CD4-positive, alpha-beta memory T cell (primary cell): ENCODE measurements around the gene EXOSC6. TPM values are rescaled to one million over a fixed set of nuclear protein-coding genes. Genes with fewer than 3 reads are reported as not detected.
A peak's percentile ranks its signal among the peaks of the same experiment; 100 is the strongest.
"Not testable (repeated sequence)": the region's sequence is repeated elsewhere in the genome, so short reads cannot be mapped to it uniquely, and the experiment has no call there.

Experiments
- CTCF ChIA-PET: fragments of 350-600 bp; sonication (Branson Sonifier 250); formaldehyde crosslinking; loops from one replicate; lab custom pipeline; 2021; ENCODE audit warnings: inconsistent platforms; ENCODE audit not compliant: partially characterized antibody; lab: Charles Lee
- POLR2A ChIA-PET: fragments of 350-600 bp; sonication (Branson Sonifier 250); formaldehyde crosslinking; loops from one replicate; lab custom pipeline; 2021; ENCODE audit not compliant: partially characterized antibody; lab: Charles Lee
- DNase-seq, 5 donors: peaks; one replicate each; pipeline versions ENCODE4 v3.0.0 to v3.0.0-alpha.2; 2020 to 2022; ENCODE audit warnings: mixed read lengths in 1 of 5
- H3K27ac ChIP-seq: one replicate; pipeline ENCODE4 v1.7.0; 2013; ENCODE audit warnings: low read depth, low read length
- H3K27me3 ChIP-seq: 2 replicates; pipeline ENCODE4 v1.7.0; 2013; ENCODE audit warnings: mild to moderate bottlenecking, low read length, moderate library complexity; ENCODE audit not compliant: insufficient read depth
- H3K36me3 ChIP-seq: 2 replicates; pipeline ENCODE4 v1.7.0; 2013; ENCODE audit warnings: mild to moderate bottlenecking, low read length, moderate library complexity; ENCODE audit not compliant: insufficient read depth
- H3K4me1 ChIP-seq: 2 replicates; pipeline ENCODE4 v1.7.0; 2013; ENCODE audit warnings: mild to moderate bottlenecking, low read length, moderate library complexity; ENCODE audit not compliant: insufficient read depth
- H3K4me3 ChIP-seq, 2 donors: one replicate each; pipeline ENCODE4 v1.7.0; 2013; ENCODE audit warnings: low read length in 2 of 2, mild to moderate bottlenecking in 1 of 2
- H3K9me3 ChIP-seq, 2 donors: one replicate each; pipeline ENCODE4 v1.7.0; 2013; ENCODE audit warnings: low read length in 2 of 2, control low read depth in 1 of 2; ENCODE audit not compliant: control insufficient read depth in 1 of 2
- H3K27ac Mint-ChIP-seq, 7 donors: one replicate each; pipeline ENCODE4 v1.8.0; 2020 to 2021; ENCODE audit warnings: mixed read lengths in 7 of 7, mild to moderate bottlenecking in 6 of 7, inconsistent platforms in 3 of 7, moderate library complexity in 3 of 7
- H3K27me3 Mint-ChIP-seq, 2 donors: one replicate each; pipeline ENCODE4 v1.8.0; 2020 to 2021; ENCODE audit warnings: mixed read lengths in 2 of 2
- H3K36me3 Mint-ChIP-seq, 2 donors: one replicate each; pipeline ENCODE4 v1.8.0; 2020 to 2021; ENCODE audit warnings: mixed read lengths in 2 of 2, inconsistent platforms in 1 of 2, mild to moderate bottlenecking in 1 of 2
- H3K4me1 Mint-ChIP-seq, 4 donors: one replicate each; pipeline ENCODE4 v1.8.0; 2020 to 2021; ENCODE audit warnings: mixed read lengths in 4 of 4, mild to moderate bottlenecking in 1 of 4
- H3K4me3 Mint-ChIP-seq, 8 donors: one replicate each; pipeline ENCODE4 v1.8.0; 2020 to 2021; ENCODE audit warnings: mixed read lengths in 8 of 8, mild to moderate bottlenecking in 7 of 8, moderate library complexity in 6 of 8, inconsistent platforms in 3 of 8
- H3K9me3 Mint-ChIP-seq, 8 donors: one replicate each; pipeline ENCODE4 v1.8.0; 2020 to 2021; ENCODE audit warnings: mixed read lengths in 8 of 8, mild to moderate bottlenecking in 5 of 8, inconsistent platforms in 3 of 8, moderate library complexity in 1 of 8
- intact Hi-C: fragments of 100-400 bp; cut with micrococcal nuclease; formaldehyde crosslinking; loops from one replicate; pipeline ENCODE4 v1.15.1; 2023
- polyA plus RNA-seq, 2 donors: library from polyadenylated mRNA; unstranded; fragments of 300-500 nt; fragmentation: Illumina TruSeq; gene quantifications; one replicate each; pipeline ENCODE4 v1.2.3, GENCODE V29; 2021
- total RNA-seq, 2 experiments: library from RNA; stranded (reverse); gene quantifications; one replicate each; pipeline ENCODE4 v1.2.3, GENCODE V29; 2021

Gene EXOSC6
- total and polyA plus RNA-seq, 4 experiments from 2014 or later: 6.6 to 44.1 (median 27.7) TPM

DNA sequence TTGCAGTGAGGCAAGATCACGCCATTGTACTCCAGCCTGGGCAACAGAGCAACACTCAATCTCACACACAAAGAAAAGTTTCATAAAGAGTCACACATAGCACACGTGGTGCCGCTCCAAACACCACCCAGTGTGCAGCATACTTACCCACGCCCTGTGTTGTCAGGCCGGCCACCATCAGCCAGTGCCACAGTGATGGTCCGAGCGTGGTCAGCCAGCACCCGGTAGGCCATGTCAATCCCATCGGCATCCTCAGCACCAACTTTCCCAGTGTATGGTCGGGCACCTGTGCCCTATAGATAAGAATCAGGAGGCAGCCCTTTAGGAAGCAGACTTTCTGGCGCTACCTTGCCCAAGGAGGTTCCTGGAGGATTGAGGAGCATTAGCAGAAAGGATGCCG, 17.7 kb upstream of the EXOSC6 start:
- no peak overlapping the region for H3K27ac Mint-ChIP-seq
- CTCF ChIA-PET: no interaction called here
- intact Hi-C loops: no loop called here

DNA sequence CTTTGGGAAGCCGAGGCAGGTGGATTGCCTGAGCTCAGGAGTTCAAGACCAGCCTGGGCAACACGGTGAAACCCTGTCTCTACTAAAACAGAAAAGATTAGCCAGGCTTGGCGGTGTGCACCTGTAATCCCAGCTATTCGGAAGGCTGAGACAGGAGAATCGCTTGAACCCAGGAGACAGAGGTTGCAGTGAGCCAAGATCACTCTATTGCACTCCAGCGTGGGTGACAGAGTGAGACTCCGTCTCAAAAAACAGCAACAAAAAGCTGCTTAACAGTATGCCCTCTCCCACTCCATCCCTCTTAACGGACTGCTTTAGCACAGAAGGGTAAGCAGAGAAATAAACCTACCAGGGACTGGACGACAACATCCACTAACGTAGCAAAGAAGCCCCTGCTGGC, 16.2 kb upstream of the EXOSC6 start:
- H3K27ac ChIP-seq, H3K9me3 ChIP-seq, H3K4me3 ChIP-seq, H3K27me3 Mint-ChIP-seq, intact Hi-C loops, H3K4me3 Mint-ChIP-seq, H3K9me3 Mint-ChIP-seq, H3K27ac Mint-ChIP-seq, H3K27me3 ChIP-seq, H3K4me1 Mint-ChIP-seq, DNase-seq, H3K4me1 ChIP-seq: not testable (repeated sequence)
- H3K36me3 Mint-ChIP-seq: peaks cover 37 to 64% of the 10 kb centered on the region in 2 donors
- ChIA-PET POLR2A (interaction anchor here (1.1 to 1.4 kb wide), 2 partner anchors 16 to 21 kb away, joined by 4 to 5 read pairs; partner anchors contain the start of genes AARS1 and EXOSC6), CTCF (interaction anchor here (0.8 to 2.8 kb wide), 12 partner anchors 9 to 456 kb away, joined by 3 to 22 read pairs (median 4); partner anchors contain the start of genes AARS1 and EXOSC6)
- peaks cover 56% of the 10 kb centered on the region for H3K36me3 ChIP-seq

More for the DNA sequence above, 17.7 kb upstream of the EXOSC6 start:
- Histone ChIP-seq H3K4me3 (no peak overlapping the region), H3K9me3 (no peaks in the 10 kb centered on the region), H3K36me3 (peaks cover 51% of the 10 kb centered on the region), H3K27ac (no peak overlapping the region), H3K4me1 (no peaks in the 10 kb centered on the region), H3K27me3 (no peaks in the 10 kb centered on the region)
- Mint-ChIP-seq H3K27me3 (no peaks in the 10 kb centered on the region), H3K4me1 (peaks cover 0 to 1% (median 0%) of the 10 kb centered on the region in 4 donors), H3K36me3 (peaks cover 41 to 64% of the 10 kb centered on the region in 2 donors), H3K9me3 (no peaks in the 10 kb centered on the region), H3K4me3 (no peak overlapping the region)
- no peak for DNase-seq
- POLR2A ChIA-PET: no interaction called here

DNA sequence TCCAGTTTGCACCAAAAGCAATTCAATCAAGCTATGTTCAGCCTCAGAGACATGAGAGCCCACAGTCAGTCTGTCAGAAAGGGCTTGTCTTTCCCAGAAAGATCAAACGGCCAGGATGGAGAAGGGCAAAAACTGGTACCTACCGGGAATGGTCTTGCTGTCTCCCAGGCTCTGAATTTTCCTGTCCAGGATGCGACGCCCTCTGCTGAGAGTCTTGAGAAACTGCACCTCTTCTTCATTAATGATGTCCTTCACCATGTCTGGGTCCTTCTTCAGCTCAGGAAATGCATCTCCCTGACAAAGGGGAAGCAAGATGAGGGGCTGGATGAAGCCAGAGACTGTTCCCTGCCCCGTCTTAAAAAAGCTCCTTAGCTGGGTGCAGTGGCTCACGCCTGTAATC, 15.8 kb upstream of the EXOSC6 start:
- Mint-ChIP-seq H3K27me3 (no peaks in the 10 kb centered on the region), H3K4me1 (peaks cover 0 to 1% (median 0%) of the 10 kb centered on the region in 4 donors), H3K27ac (peak overlapping the region in 1 of 7 donors; percentile 72), H3K9me3 (no peaks in the 10 kb centered on the region), H3K4me3 (no peak overlapping the region), H3K36me3 (peaks cover 35 to 61% of the 10 kb centered on the region in 2 donors)
- Histone ChIP-seq H3K27me3 (no peaks in the 10 kb centered on the region), H3K9me3 (no peaks in the 10 kb centered on the region), H3K4me3 (no peak overlapping the region), H3K27ac (no peak overlapping the region), H3K4me1 (no peaks in the 10 kb centered on the region), H3K36me3 (peaks cover 58% of the 10 kb centered on the region)
- DNase-seq: peak in 3 of 5 donors; percentile 26 to 31 (median 29)
- ChIA-PET CTCF (interaction anchor here (0.8 to 2.8 kb wide), 12 partner anchors 9 to 456 kb away, joined by 3 to 22 read pairs (median 4); partner anchors contain the start of genes AARS1 and EXOSC6), POLR2A (interaction anchor here (1.1 to 1.4 kb wide), 2 partner anchors 15 to 21 kb away, joined by 4 to 5 read pairs; partner anchors contain the start of genes AARS1 and EXOSC6)
- intact Hi-C loops: no loop called here

DNA sequence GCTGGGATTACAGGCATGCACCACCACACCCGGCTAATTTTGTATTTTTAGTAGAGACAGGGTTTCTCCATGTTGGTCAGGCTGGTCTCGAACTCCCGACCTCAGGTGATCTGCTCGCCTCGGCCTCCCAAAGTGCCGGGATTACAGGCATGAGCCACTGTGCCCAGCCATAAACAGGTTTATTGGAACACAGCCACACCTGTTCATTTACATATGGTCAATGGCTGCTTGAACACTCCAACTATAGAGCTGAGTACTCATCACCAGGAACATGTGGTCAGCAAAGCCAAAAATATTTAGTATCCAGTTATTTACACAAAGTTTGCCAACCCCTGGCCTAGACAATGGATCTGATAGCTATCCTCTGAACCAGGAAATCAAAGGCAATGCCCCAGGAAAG, 8.2 kb upstream of the EXOSC6 start:
- H3K27me3 ChIP-seq, H3K9me3 Mint-ChIP-seq, H3K27me3 Mint-ChIP-seq, H3K9me3 ChIP-seq, intact Hi-C loops, DNase-seq, H3K4me3 Mint-ChIP-seq, H3K27ac Mint-ChIP-seq, H3K4me1 Mint-ChIP-seq, H3K27ac ChIP-seq, H3K4me1 ChIP-seq, H3K4me3 ChIP-seq: not testable (repeated sequence)
- H3K36me3 Mint-ChIP-seq: peaks cover 24 to 66% of the 10 kb centered on the region in 2 donors
- POLR2A ChIA-PET: interaction anchor here (1.0 kb wide), 1 partner anchor 9 kb away, joined by 4 read pairs; the partner anchor contains the start of gene EXOSC6
- H3K36me3 ChIP-seq: peaks cover 55% of the 10 kb centered on the region
- CTCF ChIA-PET: interaction anchor here (1.5 kb wide), 1 partner anchor 8 kb away, joined by 5 read pairs; the partner anchor contains the start of gene EXOSC6

DNA sequence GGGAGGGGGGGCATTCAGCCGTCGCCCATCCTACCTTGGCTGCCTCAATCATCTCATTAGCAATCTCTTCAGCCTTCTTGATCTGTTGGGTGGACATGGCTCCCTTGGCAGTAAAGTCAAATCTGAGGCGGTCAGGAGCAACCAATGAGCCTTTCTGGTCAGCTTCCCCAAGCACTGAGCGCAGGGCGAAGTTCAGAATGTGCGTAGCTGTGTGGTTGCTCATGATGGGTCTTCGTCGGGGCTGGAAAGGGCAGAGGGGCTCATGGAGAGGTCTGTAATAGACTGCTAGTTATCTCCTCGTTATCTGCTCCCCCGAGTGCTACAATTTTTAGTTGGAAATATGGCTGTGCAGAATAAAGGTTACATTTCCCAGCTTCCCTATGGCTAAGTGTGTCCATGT, 7.2 kb upstream of the EXOSC6 start:
- Mint-ChIP-seq H3K4me1 (no peaks in the 10 kb centered on the region), H3K4me3 (no peak overlapping the region), H3K27ac (no peak overlapping the region), H3K9me3 (peaks cover 0 to 2% (median 0%) of the 10 kb centered on the region in 8 donors), H3K36me3 (peaks cover 25 to 59% of the 10 kb centered on the region in 2 donors), H3K27me3 (no peaks in the 10 kb centered on the region)
- no peak for DNase-seq
- H3K27me3 ChIP-seq: no peaks in the 10 kb centered on the region
- ChIA-PET POLR2A (no interaction called here), CTCF (interaction anchor here (1.8 kb wide), 1 partner anchor 9 kb away, joined by 4 read pairs; no protein-coding TSS in a partner anchor)
- no peak overlapping the region for H3K27ac ChIP-seq
- no peaks in the 10 kb centered on the region for H3K9me3 ChIP-seq
- H3K36me3 ChIP-seq: peaks cover 48% of the 10 kb centered on the region
- intact Hi-C loops: no loop called here
- no peaks in the 10 kb centered on the region for H3K4me1 ChIP-seq
- no peak overlapping the region for H3K4me3 ChIP-seq

DNA sequence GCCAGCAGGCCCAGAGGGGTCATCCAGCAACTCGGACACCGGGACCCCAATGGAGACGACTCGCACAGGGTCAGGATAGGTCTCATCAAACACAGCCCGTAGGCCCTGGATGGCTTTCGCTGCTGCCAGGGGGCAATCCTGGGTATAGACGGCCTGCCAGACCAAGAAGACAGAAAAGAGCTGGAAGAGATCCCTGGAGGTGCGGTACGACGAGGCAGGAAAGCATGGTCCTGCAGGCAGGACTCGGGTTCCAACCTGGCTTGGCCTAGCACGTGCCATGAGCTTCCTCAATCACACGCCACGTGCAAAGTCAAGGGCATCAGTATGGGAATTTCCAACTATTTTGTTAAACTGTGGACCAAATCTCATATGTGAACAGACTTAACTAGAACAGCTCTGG, 6.3 kb upstream of the EXOSC6 start:
- ChIA-PET POLR2A (no interaction called here), CTCF (interaction anchor here (1.8 kb wide), 1 partner anchor 10 kb away, joined by 4 read pairs; no protein-coding TSS in a partner anchor)
- H3K36me3 ChIP-seq: peaks cover 54% of the 10 kb centered on the region
- no peaks in the 10 kb centered on the region for H3K9me3 ChIP-seq
- H3K4me3 ChIP-seq: no peak overlapping the region
- intact Hi-C loops: no loop called here
- H3K27ac Mint-ChIP-seq: peak overlapping the region in 1 of 7 donors; percentile 21
- H3K4me3 Mint-ChIP-seq: no peak overlapping the region
- H3K27me3 ChIP-seq: no peaks in the 10 kb centered on the region
- H3K9me3 Mint-ChIP-seq: peaks cover 0 to 2% (median 0%) of the 10 kb centered on the region in 8 donors
- H3K27me3 Mint-ChIP-seq: no peaks in the 10 kb centered on the region
- H3K36me3 Mint-ChIP-seq: peaks cover 25 to 61% of the 10 kb centered on the region in 2 donors
- H3K4me1 ChIP-seq: no peaks in the 10 kb centered on the region
- no peaks in the 10 kb centered on the region for H3K4me1 Mint-ChIP-seq
- DNase-seq: no peak
- no peak overlapping the region for H3K27ac ChIP-seq

DNA sequence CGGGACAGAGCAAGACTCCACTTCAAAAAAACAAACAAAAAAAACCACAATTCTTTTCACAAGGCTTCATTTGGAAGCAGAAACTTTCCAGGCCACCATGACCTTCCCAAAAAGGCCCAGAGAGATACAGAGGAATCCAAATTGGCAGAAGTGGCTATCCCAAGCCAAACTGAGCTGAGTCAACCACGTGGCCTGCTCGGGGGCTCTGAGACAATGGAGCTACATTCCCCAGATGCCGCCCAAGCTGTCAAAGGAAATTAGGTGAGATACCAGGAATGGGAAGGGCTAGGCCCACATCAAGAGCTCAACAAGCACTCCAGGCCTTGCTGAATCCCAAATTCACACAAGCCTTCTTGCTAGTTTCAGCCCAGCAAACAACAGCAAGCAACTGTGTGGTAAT, 5.7 kb upstream of the EXOSC6 start:
- no peak overlapping the region for H3K4me3 ChIP-seq
- H3K27ac Mint-ChIP-seq: no peak overlapping the region
- peaks cover 24 to 59% of the 10 kb centered on the region in 2 donors for H3K36me3 Mint-ChIP-seq
- intact Hi-C loops: no loop called here
- ChIA-PET CTCF (no interaction called here), POLR2A (interaction anchor here (0.9 kb wide), 1 partner anchor 112 kb away, joined by 3 read pairs; no protein-coding TSS in a partner anchor)
- H3K36me3 ChIP-seq: peaks cover 54% of the 10 kb centered on the region
- H3K4me1 ChIP-seq: no peaks in the 10 kb centered on the region
- H3K4me3 Mint-ChIP-seq: no peak overlapping the region
- H3K9me3 ChIP-seq: no peaks in the 10 kb centered on the region
- no peaks in the 10 kb centered on the region for H3K27me3 Mint-ChIP-seq
- no peaks in the 10 kb centered on the region for H3K27me3 ChIP-seq
- DNase-seq: no peak
- no peak overlapping the region for H3K27ac ChIP-seq
- H3K4me1 Mint-ChIP-seq: peaks cover 0 to 1% (median under 1%) of the 10 kb centered on the region in 4 donors
- peaks cover 0 to 2% (median 0%) of the 10 kb centered on the region in 8 donors for H3K9me3 Mint-ChIP-seq
